ENCODE measurements around the gene LRRC46. TPM values are rescaled to one million over a fixed set of nuclear protein-coding genes. Genes with fewer than 3 reads are reported as not detected.
A peak's percentile ranks its signal among the peaks of the same experiment; 100 is the strongest.

Gene LRRC46
- total and polyA plus RNA-seq, 2 of the 13 experiments (the other 11 are each of a cell fraction or from before 2014, with no cell fraction given), result 0.09 TPM

GRCh38 chr17:47821424-47822391 lies 9.8 kb upstream of the LRRC46 start, which contains the start of gene OSBPL7 (continued):
- peak; percentile 53; the same call in 1 of the 3 replicates for TF ChIP-seq MXI1 (IDR thresholded peaks at IDR 0.05; ENCODE audit: borderline replicate concordance, low read depth, low read length)
- TF ChIP-seq NPAS2 (CRISPR knock-in tag; IDR thresholded peaks at IDR 0.05; ENCODE audit: borderline replicate concordance), result no peak
- TF ChIP-seq ZNF510 (CRISPR knock-in tag; IDR thresholded peaks at IDR 0.05; ENCODE audit: low read depth), result no peak
- TF ChIP-seq RXRB (CRISPR knock-in tag; IDR thresholded peaks at IDR 0.05; ENCODE audit: borderline replicate concordance), result peak; percentile 53
- TF ChIP-seq BORCS8-MEF2B (CRISPR knock-in tag; IDR thresholded peaks at IDR 0.05), result no peak; the same call in 1 of the 2 replicates
- no peak for TF ChIP-seq HNF4A (CRISPR knock-in tag; IDR thresholded peaks at IDR 0.05)
- no peak for TF ChIP-seq ZBTB21 (CRISPR knock-in tag; IDR thresholded peaks at IDR 0.05)
- TF ChIP-seq HOXA5 (CRISPR knock-in tag; IDR thresholded peaks at IDR 0.05), result no peak
- TF ChIP-seq DMTF1 (CRISPR knock-in tag; IDR thresholded peaks at IDR 0.05), result no peak
- TF ChIP-seq ZBTB1 (CRISPR knock-in tag; IDR thresholded peaks at IDR 0.05; ENCODE audit: borderline replicate concordance), result no peak
- no peak for TF ChIP-seq ZNF446 (CRISPR knock-in tag; IDR thresholded peaks at IDR 0.05)
- TF ChIP-seq, protein P1, sequence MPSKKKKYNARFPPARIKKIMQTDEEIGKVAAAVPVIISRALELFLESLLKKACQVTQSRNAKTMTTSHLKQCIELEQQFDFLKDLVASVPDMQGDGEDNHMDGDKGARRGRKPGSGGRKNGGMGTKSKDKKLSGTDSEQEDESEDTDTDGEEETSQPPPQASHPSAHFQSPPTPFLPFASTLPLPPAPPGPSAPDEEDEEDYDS (CRISPR knock-in tag; IDR thresholded peaks at IDR 0.05), result 0 out of 2 replicates have a peak, but pooled peaks have one; percentile 64
- TF ChIP-seq NFYB (CRISPR knock-in tag; IDR thresholded peaks at IDR 0.05), result no peak
- TF ChIP-seq ZNF367 (CRISPR knock-in tag; IDR thresholded peaks at IDR 0.05; ENCODE audit: borderline replicate concordance), result no peak
- TF ChIP-seq PITX1 (CRISPR knock-in tag; IDR thresholded peaks at IDR 0.05), result no peak; the same call in 1 of the 2 replicates
- no peak for TF ChIP-seq FIP1L1 (IDR thresholded peaks at IDR 0.05; ENCODE audit: borderline replicate concordance, insufficient read depth, low read depth, low read length)
- no peak for TF ChIP-seq STAT5B (CRISPR knock-in tag; IDR thresholded peaks at IDR 0.05)
- TF ChIP-seq, protein P2, sequence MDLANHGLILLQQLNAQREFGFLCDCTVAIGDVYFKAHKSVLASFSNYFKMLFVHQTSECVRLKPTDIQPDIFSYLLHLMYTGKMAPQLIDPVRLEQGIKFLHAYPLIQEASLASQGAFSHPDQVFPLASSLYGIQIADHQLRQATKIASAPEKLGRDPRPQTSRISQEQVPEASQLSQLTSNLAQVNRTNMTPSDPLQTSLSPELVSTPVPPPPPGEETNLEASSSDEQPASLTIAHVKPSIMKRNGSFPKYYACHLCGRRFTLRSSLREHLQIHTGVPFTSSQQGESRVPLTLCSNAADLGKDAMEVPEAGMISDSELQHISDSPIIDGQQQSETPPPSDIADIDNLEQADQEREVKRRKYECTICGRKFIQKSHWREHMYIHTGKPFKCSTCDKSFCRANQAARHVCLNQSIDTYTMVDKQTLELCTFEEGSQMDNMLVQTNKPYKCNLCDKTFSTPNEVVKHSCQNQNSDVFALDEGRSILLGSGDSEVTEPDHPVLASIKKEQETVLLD (CRISPR knock-in tag; IDR thresholded peaks at IDR 0.05; ENCODE audit: low read depth), result no peak
- TF ChIP-seq ZNF468 (CRISPR knock-in tag; IDR thresholded peaks at IDR 0.05), result no peak
- no peak for TF ChIP-seq ZBTB43 (CRISPR knock-in tag; conservative IDR thresholded peaks at IDR 0.05)
- TF ChIP-seq NR1H2 (CRISPR knock-in tag; IDR thresholded peaks at IDR 0.05; ENCODE audit: borderline replicate concordance, low read depth), result no peak
- no peak for TF ChIP-seq U2AF1 (optimal IDR thresholded peaks at IDR 0.05; ENCODE audit: low read depth, low read length)
- peak; percentile 91; the same call in 1 of the 2 replicates for TF ChIP-seq ZNF788 (CRISPR knock-in tag; IDR thresholded peaks at IDR 0.05; ENCODE audit: borderline replicate concordance)
- TF ChIP-seq ZSCAN25 (CRISPR knock-in tag; IDR thresholded peaks at IDR 0.05), result peak; percentile 91
- no peak for TF ChIP-seq MAF1 (CRISPR knock-in tag; IDR thresholded peaks at IDR 0.05; ENCODE audit: borderline replicate concordance)

Data from HepG2 (cell line).